Ishikawa (cell line): Measurements from ENCODE around the gene KIAA0586.

Experiments
- CREB1 ChIP-seq: IDR thresholded peaks from 2 replicates; pipeline ENCODE4 v1.6.1; 2012; ENCODE audit warnings: low read depth
- EGR1 ChIP-seq: IDR thresholded peaks from 2 replicates; pipeline ENCODE4 v1.6.1; 2012
- EP300 ChIP-seq: IDR thresholded peaks from 2 replicates; pipeline ENCODE4 v1.6.1; 2012; ENCODE audit warnings: borderline replicate concordance
- FOXM1 ChIP-seq: IDR thresholded peaks from 2 replicates; pipeline ENCODE4 v1.6.1; 2012; ENCODE audit warnings: low read depth, borderline replicate concordance
- NFIC ChIP-seq: IDR thresholded peaks from 2 replicates; pipeline ENCODE4 v1.6.1; 2012
- RAD21 ChIP-seq: IDR thresholded peaks from 2 replicates; pipeline ENCODE4 v1.6.1; 2012; ENCODE audit warnings: low read depth
- REST ChIP-seq: IDR thresholded peaks from 2 replicates; pipeline ENCODE4 v1.6.1; 2012; ENCODE audit warnings: low read depth, mild to moderate bottlenecking
- TAF1 ChIP-seq: IDR thresholded peaks from 2 replicates; pipeline ENCODE4 v1.6.1; 2012; ENCODE audit warnings: low read depth, mild to moderate bottlenecking
- TCF12 ChIP-seq: IDR thresholded peaks from 2 replicates; pipeline ENCODE4 v1.6.1; 2012; ENCODE audit warnings: low read depth
- USF1 ChIP-seq: IDR thresholded peaks from 2 replicates; pipeline ENCODE4 v1.6.1; 2012
- YY1 ChIP-seq: IDR thresholded peaks from 2 replicates; pipeline ENCODE4 v1.6.1; 2012; ENCODE audit warnings: low read depth

GRCh38 chr14:58415636-58416547 is 11.6 kb upstream of the KIAA0586 start:
- TF ChIP-seq YY1 = no peak
- TF ChIP-seq CREB1 = no peak
- TF ChIP-seq RAD21 = no peak
- no peak for TF ChIP-seq TAF1
- TF ChIP-seq REST = no peak
- no peak for TF ChIP-seq EP300
- no peak for TF ChIP-seq FOXM1
- TF ChIP-seq TCF12 = no peak
- no peak for TF ChIP-seq USF1
- TF ChIP-seq NFIC = no peak
- TF ChIP-seq EGR1 = no peak
